GM10266 (cell line): Measurements from ENCODE around the gene PALLD.
A peak's percentile ranks its signal among the peaks of the same experiment; 100 is the strongest.

Experiments used
- DNase-seq: peaks from one replicate; pipeline ENCODE4 v3.0.0; 2012; ENCODE audit errors: extremely low spot score
- TF ChIP-seq, protein P1 (sequence below): IDR thresholded peaks from 2 replicates; pipeline ENCODE4 v1.5.1; 2012; ENCODE audit warnings: mild to moderate bottlenecking, low read depth; ENCODE audit not compliant: control insufficient read depth, insufficient read depth; ENCODE audit errors: missing control alignments

Gene PALLD

DNA sequence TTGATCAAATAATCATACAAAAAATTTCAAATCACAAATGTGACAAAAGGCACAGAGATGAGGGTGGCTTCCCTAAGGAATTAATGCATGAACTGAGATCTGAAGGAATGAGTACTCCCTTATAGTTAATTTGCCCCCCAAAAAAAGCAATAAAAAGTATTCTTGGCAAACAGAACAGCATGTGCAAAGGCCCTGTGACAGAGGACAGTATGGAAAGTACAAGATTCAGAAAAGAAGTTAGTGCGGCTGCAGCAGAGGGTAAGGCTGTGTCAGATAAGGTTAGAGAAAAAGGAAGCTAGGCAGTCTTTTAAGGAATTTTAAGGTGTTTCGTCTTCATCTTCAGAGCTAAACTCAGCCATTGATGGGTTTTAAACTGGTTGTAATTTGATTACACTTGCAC, 23.9 kb upstream of the PALLD start:
- no peak for DNase-seq
- TF ChIP-seq, protein P1, sequence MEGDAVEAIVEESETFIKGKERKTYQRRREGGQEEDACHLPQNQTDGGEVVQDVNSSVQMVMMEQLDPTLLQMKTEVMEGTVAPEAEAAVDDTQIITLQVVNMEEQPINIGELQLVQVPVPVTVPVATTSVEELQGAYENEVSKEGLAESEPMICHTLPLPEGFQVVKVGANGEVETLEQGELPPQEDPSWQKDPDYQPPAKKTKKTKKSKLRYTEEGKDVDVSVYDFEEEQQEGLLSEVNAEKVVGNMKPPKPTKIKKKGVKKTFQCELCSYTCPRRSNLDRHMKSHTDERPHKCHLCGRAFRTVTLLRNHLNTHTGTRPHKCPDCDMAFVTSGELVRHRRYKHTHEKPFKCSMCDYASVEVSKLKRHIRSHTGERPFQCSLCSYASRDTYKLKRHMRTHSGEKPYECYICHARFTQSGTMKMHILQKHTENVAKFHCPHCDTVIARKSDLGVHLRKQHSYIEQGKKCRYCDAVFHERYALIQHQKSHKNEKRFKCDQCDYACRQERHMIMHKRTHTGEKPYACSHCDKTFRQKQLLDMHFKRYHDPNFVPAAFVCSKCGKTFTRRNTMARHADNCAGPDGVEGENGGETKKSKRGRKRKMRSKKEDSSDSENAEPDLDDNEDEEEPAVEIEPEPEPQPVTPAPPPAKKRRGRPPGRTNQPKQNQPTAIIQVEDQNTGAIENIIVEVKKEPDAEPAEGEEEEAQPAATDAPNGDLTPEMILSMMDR: no peak

DNA sequence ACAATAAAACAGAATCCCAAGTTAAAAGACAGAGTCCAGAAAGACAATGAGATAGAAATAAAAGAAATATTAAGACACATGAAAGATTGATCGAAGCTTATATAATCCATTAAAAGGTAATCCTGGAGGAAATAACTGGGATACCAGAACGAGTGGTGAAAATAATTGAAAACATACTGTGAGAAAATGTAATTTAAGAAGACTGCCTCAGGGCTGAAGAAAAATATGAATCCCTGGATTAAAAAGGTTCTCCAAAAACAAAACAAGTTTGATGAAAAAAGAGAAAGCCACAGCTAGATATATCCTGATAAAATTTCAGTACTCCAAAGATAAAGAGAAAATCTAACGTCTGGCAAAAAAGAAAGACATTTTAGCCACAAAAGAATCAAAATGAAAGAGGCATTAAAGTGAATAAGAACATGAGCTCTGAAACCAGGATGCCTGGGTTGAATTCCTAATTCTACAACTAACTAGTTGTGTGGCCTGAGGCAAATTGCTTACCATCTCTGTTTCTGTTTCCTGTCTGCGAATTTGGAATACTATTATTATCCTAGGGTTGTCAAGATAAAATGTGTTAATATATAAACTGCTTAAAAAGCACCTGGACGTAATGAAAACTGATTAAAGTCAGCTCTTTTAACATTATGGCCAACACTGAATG, 22.1 kb upstream of the PALLD start:
- no peak for DNase-seq
- TF ChIP-seq, protein P1: no peak

GRCh38 chr4:168475745-168476144, 21.1 kb upstream of the PALLD start:
- no peak for DNase-seq

DNA sequence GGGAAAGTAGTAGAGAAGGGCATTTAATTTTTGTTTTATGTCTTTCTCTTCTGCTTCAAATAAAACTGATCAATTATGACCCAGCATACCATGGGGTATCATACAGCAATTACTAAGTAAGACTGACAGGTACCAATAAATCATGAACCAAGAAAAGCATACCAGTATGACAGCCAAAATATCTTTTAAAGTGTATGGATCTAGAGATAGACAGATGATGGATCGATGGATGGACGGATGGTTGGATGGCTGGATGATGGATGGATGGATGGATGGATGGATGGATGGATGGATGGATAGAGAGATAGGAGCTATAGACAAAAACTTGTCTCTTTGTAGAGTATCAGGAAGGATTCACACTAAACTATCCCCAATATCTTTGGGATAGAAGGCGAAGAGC, 18.0 kb upstream of the PALLD start:
- TF ChIP-seq, protein P1: no peak
- DNase-seq: no peak

More at GRCh38 chr4:168475745-168476144, 21.1 kb upstream of the PALLD start:
- TF ChIP-seq, protein P1: no peak

- DNase-seq: peak; percentile 32
- TF ChIP-seq, protein P1: no peak
Measured at GRCh38 chr4:168480931-168481611, 15.8 kb upstream of the PALLD start.

DNA sequence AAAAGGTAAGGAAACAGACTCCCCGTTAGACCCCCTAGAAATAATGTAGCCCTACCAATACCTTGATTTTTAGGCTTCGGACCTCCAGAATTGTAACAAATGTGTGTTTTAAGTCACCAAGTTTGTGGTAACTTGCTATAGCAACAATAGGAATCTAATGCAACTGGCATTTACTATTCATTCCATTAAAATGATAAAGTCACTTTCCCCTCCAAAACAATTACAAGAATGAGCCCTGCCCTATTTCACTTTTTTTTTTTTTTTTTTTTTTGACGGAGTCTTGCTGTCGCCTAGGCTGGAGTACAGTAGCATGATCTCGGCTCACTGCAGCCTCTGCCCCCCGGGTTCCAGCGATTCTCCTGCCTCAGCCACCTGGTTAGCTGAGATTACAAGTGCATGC, 13.0 kb upstream of the PALLD start:
- TF ChIP-seq, protein P1: no peak
- DNase-seq: no peak

DNA sequence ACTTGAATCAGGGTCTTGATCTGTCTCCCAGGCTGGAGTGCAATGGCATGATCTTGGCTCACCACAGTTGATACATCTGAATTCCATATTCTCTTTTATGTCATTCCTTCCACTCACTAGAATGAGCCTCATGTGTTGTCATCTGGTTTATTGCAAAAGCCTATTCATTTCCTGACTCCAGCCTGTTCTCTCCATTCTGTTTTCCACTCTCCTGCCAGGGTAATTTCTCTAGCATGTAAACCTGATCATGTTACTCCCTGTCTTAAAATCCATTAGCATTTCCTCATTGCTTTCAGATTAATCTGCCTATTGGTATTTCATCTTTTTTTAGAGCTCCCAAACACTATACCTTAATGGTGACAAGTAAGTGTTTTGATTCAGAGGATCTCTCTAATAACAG, 12.2 kb upstream of the PALLD start:
- DNase-seq: no peak
- TF ChIP-seq, protein P1: no peak
